GM18519 (cell line): ENCODE results near the gene LRRC49.
"Not testable (repeated sequence)": the region's sequence is repeated elsewhere in the genome, so short reads cannot be mapped to it uniquely, and the experiment has no call there.

Experiments used
- ATAC-seq: cut with Tn5 transposase; IDR thresholded peaks from one replicate; pipeline ENCODE4 v1.9.1; 2021; ENCODE audit warnings: mild to moderate bottlenecking, moderate library complexity; ENCODE audit not compliant: unreplicated experiment, low FRiP score

LRRC49 gene

DNA sequence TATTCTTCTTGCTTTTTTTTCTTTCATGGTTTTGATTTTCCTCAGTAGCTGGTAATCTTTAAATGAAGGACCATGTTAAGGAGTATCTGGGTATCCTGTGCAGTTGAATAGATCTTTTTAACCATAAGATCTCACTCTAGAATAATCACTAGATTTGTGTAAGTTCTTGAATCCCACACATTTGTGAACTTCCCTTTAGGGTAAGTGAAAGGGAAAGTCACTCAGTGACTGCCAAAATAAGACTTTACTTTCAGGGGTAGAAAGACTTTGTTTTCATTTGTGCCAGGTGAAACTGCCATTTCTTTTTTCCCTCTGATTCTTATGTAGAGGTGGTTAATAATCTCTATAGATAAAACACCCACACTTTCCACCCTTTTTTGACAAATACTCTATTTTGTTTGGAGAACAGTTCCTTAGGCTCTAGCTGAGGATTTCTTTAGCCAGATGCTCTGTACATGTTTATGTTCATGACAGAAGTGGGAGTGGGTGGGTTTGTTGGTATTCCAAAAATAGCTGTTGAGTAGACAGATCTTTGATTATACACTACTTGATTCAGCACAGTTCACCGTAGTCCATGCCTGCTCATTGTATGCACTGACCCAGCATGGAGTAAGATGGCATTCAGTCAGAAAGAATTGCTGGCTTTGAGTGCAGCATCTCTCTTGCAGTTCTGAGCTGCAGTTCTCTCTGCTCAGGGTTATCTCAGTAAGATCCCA is 28.5 kb downstream of the LRRC49 start:
- ATAC-seq, result no peak

- no peak for ATAC-seq
Observed at GRCh38 chr15:70922119-70922518, 29.5 kb downstream of the LRRC49 start.

GRCh38 chr15:70923311-70924080 is 30.9 kb downstream of the LRRC49 start:
- no peak for ATAC-seq

DNA sequence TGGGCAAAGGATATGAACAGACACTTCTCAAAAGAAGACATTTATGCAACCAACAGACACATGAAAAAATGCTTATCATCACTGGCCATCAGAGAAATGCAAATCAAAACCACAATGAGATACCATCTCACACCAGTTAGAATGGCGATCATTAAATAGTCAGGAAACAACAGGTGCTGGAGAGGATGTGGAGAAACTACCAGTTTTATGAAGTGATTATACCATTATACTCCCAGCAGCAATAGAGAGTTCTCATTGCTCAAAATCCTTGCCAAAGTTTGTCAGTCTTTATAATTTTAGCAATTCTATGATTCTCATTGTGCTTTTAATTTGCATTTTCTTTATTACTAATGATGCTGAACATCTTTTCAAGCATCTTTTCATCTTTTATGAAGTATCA is 34.3 kb downstream of the LRRC49 start:
- not testable (repeated sequence) for ATAC-seq

GRCh38 chr15:70931821-70932220 is 39.2 kb downstream of the LRRC49 start:
- ATAC-seq, result no peak

- ATAC-seq, result no peak
Observed at GRCh38 chr15:70932397-70932796, 39.8 kb downstream of the LRRC49 start.

DNA sequence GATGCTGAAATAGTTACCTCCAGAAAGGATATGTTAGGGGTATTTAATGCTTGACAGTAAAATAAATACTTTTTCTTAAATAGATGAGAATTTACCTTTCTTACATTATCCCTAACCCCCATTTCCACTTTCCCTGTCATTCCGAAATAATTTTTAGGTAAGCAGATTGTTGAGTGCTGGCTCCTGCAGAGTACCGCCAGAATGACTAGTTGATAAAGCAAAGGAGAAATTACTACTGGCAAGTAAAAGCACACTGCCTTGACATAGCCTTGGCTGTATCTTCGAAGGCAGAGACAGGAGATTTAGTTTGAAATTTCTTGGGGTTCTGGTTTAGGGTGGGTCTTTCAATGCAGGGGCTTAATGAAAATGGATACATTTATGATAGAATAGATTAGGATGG is 40.8 kb downstream of the LRRC49 start:
- no peak for ATAC-seq

GRCh38 chr15:70935631-70936030 is 43.0 kb downstream of the LRRC49 start:
- no peak for ATAC-seq

- no peak for ATAC-seq
Observed at GRCh38 chr15:70936326-70936725, 43.7 kb downstream of the LRRC49 start.

DNA sequence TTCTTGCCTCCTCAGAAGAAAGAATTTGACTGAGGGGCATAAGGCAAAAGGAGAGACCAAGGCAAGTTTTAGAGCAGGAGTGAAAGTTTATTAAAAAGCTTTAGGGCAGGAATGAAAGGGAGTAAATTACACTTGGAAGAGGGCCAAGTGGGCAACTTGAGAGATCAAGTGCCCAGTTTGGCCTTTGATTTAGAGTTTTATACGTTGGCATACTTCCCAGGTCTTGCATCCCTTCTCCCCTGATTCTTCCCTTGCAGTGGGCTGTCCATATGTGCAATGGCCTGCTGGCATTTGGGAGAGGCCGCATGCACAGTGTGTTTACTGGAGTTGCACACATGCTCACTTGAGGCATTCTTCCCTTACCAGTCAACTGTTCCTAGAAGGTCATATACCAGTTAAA is 50.7 kb downstream of the LRRC49 start:
- ATAC-seq, result not testable (repeated sequence)

DNA sequence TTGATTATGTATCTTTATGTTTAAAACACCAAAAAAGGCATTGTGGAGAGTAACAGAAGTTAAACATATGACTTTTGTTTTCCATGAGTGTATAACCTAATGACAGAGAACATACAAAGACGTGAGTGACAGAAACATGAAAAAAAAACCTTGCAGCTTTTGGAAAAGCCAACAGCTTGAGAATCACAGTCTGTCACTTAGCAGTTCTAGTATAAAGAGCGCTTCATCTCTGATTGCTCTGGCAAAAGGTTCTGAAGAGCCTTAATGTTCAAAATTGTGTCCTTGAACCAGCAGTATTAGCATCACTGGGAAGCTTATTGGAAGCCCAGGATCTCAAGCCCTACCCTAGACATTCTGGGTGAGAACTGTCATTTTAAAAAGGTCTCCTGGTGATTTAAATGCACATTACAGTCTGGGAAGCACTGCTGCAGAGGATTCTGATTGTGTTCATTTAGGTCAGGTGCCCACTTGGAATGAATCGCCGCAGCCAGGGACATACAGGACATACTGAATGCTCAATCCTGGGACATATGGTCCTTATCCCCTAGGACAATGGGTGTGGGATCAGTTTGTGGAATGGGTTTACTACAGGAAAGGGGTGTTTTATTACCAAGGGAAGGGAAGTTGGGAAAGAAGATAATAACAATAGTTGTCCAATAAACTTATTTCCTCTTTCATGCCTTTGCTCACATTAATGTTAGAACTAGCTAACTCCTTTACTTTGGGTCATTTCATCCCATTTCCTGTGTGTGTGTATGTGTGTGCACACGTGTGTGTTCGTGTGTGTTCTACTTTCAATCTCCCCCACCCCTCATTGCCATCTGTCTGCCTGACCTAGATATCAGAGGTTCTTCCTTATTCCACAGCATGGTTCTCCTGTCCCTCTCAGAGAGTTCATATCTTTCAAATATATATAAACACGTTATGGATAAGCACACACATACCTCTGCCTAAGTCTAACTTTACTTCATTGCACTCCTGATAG is 55.0 kb downstream of the LRRC49 start:
- no peak for ATAC-seq

- ATAC-seq, result no peak
Observed at GRCh38 chr15:70950953-70951352, 58.3 kb downstream of the LRRC49 start.

DNA sequence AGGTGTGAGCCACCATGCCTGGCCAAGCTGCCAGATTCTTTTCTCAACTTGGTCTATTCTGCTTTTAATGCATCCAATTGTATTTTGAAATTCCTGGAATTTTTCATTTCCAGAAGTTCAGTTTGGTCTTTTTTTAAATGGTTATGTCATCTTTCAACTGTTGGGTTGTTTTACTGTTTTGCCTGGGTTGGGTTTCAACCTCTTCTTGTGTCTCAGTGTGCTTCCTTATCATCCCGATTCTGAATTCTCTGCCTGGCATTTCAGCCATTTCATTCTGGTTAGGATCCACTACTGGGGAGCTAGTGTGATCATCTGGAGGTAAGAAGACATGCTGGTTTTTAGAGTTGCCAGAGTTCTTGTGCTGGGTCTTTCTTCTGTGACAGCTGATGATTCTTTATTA is 61.5 kb downstream of the LRRC49 start:
- no peak for ATAC-seq

DNA sequence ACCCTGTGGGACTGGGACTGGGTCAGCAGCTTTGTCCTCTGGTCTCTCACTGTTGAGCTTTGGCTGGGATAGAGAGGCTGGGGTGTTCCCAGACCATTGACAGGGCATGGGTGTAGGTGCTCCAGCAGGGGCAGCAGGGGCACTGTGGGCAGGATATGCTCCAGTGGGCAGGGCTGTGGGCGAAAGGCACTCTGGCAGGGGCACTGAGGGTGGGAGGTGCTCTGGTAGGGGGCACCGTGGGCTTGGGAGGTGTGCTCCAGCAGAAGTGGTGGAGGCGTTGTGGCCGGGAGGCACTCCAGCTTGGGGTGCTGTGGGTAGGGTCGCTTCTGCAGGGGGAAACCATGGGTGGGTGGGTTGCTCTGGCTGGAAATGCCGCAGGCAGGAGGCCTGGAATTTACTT is 62.1 kb downstream of the LRRC49 start:
- ATAC-seq, result no peak

GRCh38 chr15:70955151-70955550 is 62.5 kb downstream of the LRRC49 start:
- ATAC-seq, result no peak

DNA sequence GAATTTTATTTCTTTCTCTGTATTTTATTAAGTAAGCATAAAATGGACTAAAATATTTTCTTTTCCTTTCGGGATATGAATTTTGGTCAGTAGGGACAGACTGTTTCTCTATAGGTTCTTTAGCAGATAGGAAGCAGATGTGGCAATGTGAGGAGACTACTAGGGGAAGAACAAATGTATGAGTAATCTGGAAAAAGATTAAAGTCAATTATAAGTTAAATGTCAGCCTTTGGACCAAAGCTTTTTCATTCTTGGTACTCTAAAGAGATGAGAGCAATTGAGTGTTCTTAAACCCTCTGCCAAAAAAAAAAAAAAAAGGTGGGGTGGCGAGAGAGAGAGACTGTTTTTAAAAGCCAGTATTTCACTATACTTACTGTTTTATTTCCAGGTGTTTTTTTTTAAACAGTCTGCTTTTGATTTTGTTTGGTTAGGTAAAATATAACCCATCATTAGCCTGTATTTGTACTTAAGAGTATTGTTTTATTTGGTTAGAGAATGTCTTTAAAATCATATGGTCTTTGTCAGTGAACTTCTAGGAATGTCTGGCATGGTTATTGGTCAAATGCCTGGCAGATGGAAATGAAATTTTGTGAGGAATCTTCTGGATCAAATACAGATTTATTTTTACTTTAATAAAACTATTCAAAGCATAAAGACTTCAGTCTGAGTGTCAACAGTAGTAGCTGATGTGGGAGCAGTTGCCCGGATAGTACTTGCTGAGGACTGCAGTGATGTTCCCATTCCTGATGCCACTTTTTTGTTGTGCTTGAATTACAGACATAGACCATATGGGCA is 63.8 kb downstream of the LRRC49 start:
- no peak for ATAC-seq

- ATAC-seq, result no peak
Observed at GRCh38 chr15:70962084-70962483, 69.5 kb downstream of the LRRC49 start.

DNA sequence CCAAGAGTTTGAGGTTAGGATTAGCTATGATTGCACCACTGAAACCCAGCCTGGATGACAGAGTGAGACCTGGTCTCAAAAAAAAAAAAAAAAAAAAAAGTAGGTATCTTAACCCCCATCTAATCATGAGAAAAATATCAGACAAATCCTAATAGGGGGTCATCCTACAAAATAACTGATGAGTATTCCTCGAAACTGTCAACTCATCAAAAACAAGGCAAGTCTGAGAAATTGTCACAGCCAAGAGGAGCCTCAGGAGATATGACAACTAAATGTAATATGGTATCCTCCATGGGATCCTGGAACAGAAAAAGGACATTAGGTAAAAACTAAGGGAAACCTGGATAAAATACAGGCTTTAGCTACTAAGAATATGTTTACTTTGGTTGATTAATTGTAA is 70.6 kb downstream of the LRRC49 start:
- ATAC-seq, result no peak

- ATAC-seq, result no peak
Observed at GRCh38 chr15:70964058-70964457, 71.4 kb downstream of the LRRC49 start.

DNA sequence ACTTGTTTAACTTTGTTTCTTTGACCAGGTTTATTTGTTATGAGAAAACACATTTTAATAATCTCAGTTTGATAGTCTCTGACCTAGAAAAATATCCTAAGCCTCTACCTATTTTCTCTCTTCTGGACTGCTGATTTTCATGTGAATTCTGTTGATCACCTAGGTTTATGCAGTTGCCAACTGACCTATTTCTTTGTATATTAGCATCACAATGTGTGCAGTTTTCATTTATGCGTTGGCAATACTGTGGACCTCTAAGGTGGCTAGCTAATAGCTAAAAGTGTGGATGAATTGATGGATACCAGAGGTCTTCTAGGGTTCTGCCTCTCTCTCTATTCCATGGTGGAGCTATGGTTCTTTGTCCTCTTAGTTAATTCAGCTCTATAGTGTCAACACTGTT is 72.1 kb downstream of the LRRC49 start:
- ATAC-seq, result no peak
